ENCODE measurements around the gene AMOT.
"Not testable (repeated sequence)": the region's sequence is repeated elsewhere in the genome, so short reads cannot be mapped to it uniquely, and the experiment has no call there.

The AMOT gene

GRCh38 chrX:112867570-112867969 lies 26.9 kb upstream of the AMOT start:
- no peak overlapping the region for H3K27ac ChIP-seq (ENCODE audit: insufficient read depth in 1 of 2, low read depth in 1 of 2, low read length in 2 of 2, poor library complexity in 1 of 2, severe bottlenecking in 2 of 2)
- H3K9me3 ChIP-seq (ENCODE audit: control extremely low read depth in 1 of 5, control insufficient read depth in 4 of 5, insufficient read depth in 2 of 5, low read depth in 1 of 5, low read length in 4 of 5), result no peaks in the 10 kb centered on the region
- POLR2A ChIA-PET, result no interaction called here
- H3K4me3 ChIP-seq (ENCODE audit: control insufficient read depth in 1 of 7, extremely low read depth in 1 of 7, insufficient read depth in 4 of 7, low read depth in 2 of 7, low read length in 6 of 7), result no peak overlapping the region
- no peaks in the 10 kb centered on the region for H3K4me1 ChIP-seq (ENCODE audit: control extremely low read depth in 1 of 4, control insufficient read depth in 4 of 4, insufficient read depth in 4 of 4, low read length in 3 of 4)
- no peaks in the 10 kb centered on the region for H3K27me3 ChIP-seq (replicated peaks in 2 of 5; ENCODE audit: control insufficient read depth in 4 of 5, insufficient read depth in 5 of 5, low read length in 4 of 5)
- CTCF ChIA-PET, result no interaction called here
- 78% methylated on average over 1 of the region's 2 CpGs for WGBS (ENCODE audit: insufficient coverage)
- no peak for DNase-seq
- H3K36me3 ChIP-seq (ENCODE audit: control insufficient read depth in 4 of 4, insufficient read depth in 4 of 4, low read length in 3 of 4), result no peaks in the 10 kb centered on the region

DNA sequence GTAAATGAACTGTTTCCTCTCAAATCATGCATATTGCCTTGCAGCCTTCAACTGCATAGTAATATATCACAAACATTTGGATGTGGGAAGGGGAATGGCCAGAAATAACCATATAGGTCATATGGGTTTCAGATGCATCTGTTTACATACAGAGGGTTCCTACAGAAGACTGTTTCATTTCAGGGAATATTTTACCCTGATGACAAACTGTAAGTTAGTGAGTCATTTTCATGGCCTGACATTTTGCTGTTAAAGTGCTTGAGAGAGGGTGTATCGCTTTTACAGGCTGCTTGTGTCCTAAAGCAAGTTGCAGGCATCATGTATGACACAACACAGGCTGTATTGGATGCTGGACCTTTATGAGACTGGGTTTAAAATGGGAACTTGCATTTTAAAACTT lies 25.5 kb upstream of the AMOT start:
- H3K4me3 ChIP-seq (ENCODE audit: control insufficient read depth in 1 of 7, extremely low read depth in 1 of 7, insufficient read depth in 4 of 7, low read depth in 2 of 7, low read length in 6 of 7), result no peak overlapping the region
- no peaks in the 10 kb centered on the region for H3K4me1 ChIP-seq (ENCODE audit: control extremely low read depth in 1 of 4, control insufficient read depth in 4 of 4, insufficient read depth in 4 of 4, low read length in 3 of 4)
- DNase-seq, result no peak
- no peak overlapping the region for H3K27ac ChIP-seq (ENCODE audit: insufficient read depth in 1 of 2, low read depth in 1 of 2, low read length in 2 of 2, poor library complexity in 1 of 2, severe bottlenecking in 2 of 2)
- H3K9me3 ChIP-seq (ENCODE audit: control extremely low read depth in 1 of 5, control insufficient read depth in 4 of 5, insufficient read depth in 2 of 5, low read depth in 1 of 5, low read length in 4 of 5), result no peaks in the 10 kb centered on the region
- no CpG with 5 or more reads among the region's 1 CpG for WGBS (ENCODE audit: insufficient coverage)
- POLR2A ChIA-PET, result no interaction called here
- CTCF ChIA-PET, result interaction anchor here (1.2 kb wide), 1 partner anchor 1208 kb away, joined by 3 read pairs; no protein-coding TSS in a partner anchor
- H3K36me3 ChIP-seq (ENCODE audit: control insufficient read depth in 4 of 4, insufficient read depth in 4 of 4, low read length in 3 of 4), result no peaks in the 10 kb centered on the region
- no peaks in the 10 kb centered on the region for H3K27me3 ChIP-seq (replicated peaks in 2 of 5; ENCODE audit: control insufficient read depth in 4 of 5, insufficient read depth in 5 of 5, low read length in 4 of 5)

GRCh38 chrX:112865464-112866025 lies 24.9 kb upstream of the AMOT start:
- CTCF ChIA-PET, result interaction anchor here (1.2 kb wide), 1 partner anchor 1209 kb away, joined by 3 read pairs; no protein-coding TSS in a partner anchor
- 89% methylated on average over 1 of the region's 4 CpGs for WGBS (ENCODE audit: insufficient coverage)

GRCh38 chrX:112863850-112864249 lies 23.2 kb upstream of the AMOT start:
- WGBS (ENCODE audit: insufficient coverage), result 73% methylated on average over 1 of the region's 2 CpGs
- H3K36me3 ChIP-seq (ENCODE audit: control insufficient read depth in 4 of 4, insufficient read depth in 4 of 4, low read length in 3 of 4), result no peaks in the 10 kb centered on the region
- no peak overlapping the region for H3K27ac ChIP-seq (ENCODE audit: insufficient read depth in 1 of 2, low read depth in 1 of 2, low read length in 2 of 2, poor library complexity in 1 of 2, severe bottlenecking in 2 of 2)
- no peaks in the 10 kb centered on the region for H3K9me3 ChIP-seq (ENCODE audit: control extremely low read depth in 1 of 5, control insufficient read depth in 4 of 5, insufficient read depth in 2 of 5, low read depth in 1 of 5, low read length in 4 of 5)
- no peaks in the 10 kb centered on the region for H3K27me3 ChIP-seq (replicated peaks in 2 of 5; ENCODE audit: control insufficient read depth in 4 of 5, insufficient read depth in 5 of 5, low read length in 4 of 5)
- ChIA-PET CTCF (no interaction called here), POLR2A (no interaction called here)
- H3K4me3 ChIP-seq (ENCODE audit: control insufficient read depth in 1 of 7, extremely low read depth in 1 of 7, insufficient read depth in 4 of 7, low read depth in 2 of 7, low read length in 6 of 7), result no peak overlapping the region
- DNase-seq, result no peak
- H3K4me1 ChIP-seq (ENCODE audit: control extremely low read depth in 1 of 4, control insufficient read depth in 4 of 4, insufficient read depth in 4 of 4, low read length in 3 of 4), result no peaks in the 10 kb centered on the region

More at GRCh38 chrX:112865464-112866025, 24.9 kb upstream of the AMOT start:
- H3K27ac ChIP-seq (ENCODE audit: insufficient read depth in 1 of 2, low read depth in 1 of 2, low read length in 2 of 2, poor library complexity in 1 of 2, severe bottlenecking in 2 of 2), result no peak overlapping the region
- H3K9me3 ChIP-seq (ENCODE audit: control extremely low read depth in 1 of 5, control insufficient read depth in 4 of 5, insufficient read depth in 2 of 5, low read depth in 1 of 5, low read length in 4 of 5), result no peaks in the 10 kb centered on the region
- DNase-seq, result no peak
- no peaks in the 10 kb centered on the region for H3K27me3 ChIP-seq (replicated peaks in 2 of 5; ENCODE audit: control insufficient read depth in 4 of 5, insufficient read depth in 5 of 5, low read length in 4 of 5)
- H3K4me3 ChIP-seq (ENCODE audit: control insufficient read depth in 1 of 7, extremely low read depth in 1 of 7, insufficient read depth in 4 of 7, low read depth in 2 of 7, low read length in 6 of 7), result no peak overlapping the region
- POLR2A ChIA-PET, result no interaction called here
- no peaks in the 10 kb centered on the region for H3K4me1 ChIP-seq (ENCODE audit: control extremely low read depth in 1 of 4, control insufficient read depth in 4 of 4, insufficient read depth in 4 of 4, low read length in 3 of 4)
- H3K36me3 ChIP-seq (ENCODE audit: control insufficient read depth in 4 of 4, insufficient read depth in 4 of 4, low read length in 3 of 4), result no peaks in the 10 kb centered on the region

DNA sequence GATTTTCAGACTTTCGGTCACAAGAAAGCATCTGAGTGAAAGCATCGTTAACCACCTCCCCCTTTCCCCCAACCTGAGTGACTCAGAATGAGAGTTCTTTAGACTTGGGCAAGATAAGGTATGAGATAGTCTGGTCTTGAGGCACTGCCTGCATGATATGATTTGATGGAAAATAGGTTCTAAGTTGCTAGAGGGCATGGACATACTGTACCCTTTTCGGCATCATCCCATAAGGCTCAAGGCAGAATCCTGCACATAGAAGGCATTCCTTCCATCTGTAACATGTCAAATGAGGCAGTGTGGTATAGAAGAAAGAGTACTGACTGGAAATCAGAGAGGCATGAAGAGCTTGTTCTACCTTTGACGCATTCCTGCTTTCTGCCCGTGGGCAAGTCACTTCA lies 16.8 kb upstream of the AMOT start:
- no peaks in the 10 kb centered on the region for H3K4me1 ChIP-seq (ENCODE audit: control extremely low read depth in 1 of 4, control insufficient read depth in 4 of 4, insufficient read depth in 4 of 4, low read length in 3 of 4)
- CTCF ChIA-PET, result interaction anchor here (0.6 kb wide), 1 partner anchor 105 kb away, joined by 3 read pairs; no protein-coding TSS in a partner anchor
- no peaks in the 10 kb centered on the region for H3K36me3 ChIP-seq (ENCODE audit: control insufficient read depth in 4 of 4, insufficient read depth in 4 of 4, low read length in 3 of 4)
- POLR2A ChIA-PET, result no interaction called here
- no peak overlapping the region for H3K4me3 ChIP-seq (ENCODE audit: control insufficient read depth in 1 of 7, extremely low read depth in 1 of 7, insufficient read depth in 4 of 7, low read depth in 2 of 7, low read length in 6 of 7)
- 96% methylated on average over 3 of the region's 5 CpGs for WGBS (ENCODE audit: insufficient coverage)
- H3K27ac ChIP-seq (ENCODE audit: insufficient read depth in 1 of 2, low read depth in 1 of 2, low read length in 2 of 2, poor library complexity in 1 of 2, severe bottlenecking in 2 of 2), result no peak overlapping the region
- H3K27me3 ChIP-seq (replicated peaks in 2 of 5; ENCODE audit: control insufficient read depth in 4 of 5, insufficient read depth in 5 of 5, low read length in 4 of 5), result peaks cover 0 to 6% (median 0%) of the 10 kb centered on the region in 5 experiments
- DNase-seq, result no peak
- no peaks in the 10 kb centered on the region for H3K9me3 ChIP-seq (ENCODE audit: control extremely low read depth in 1 of 5, control insufficient read depth in 4 of 5, insufficient read depth in 2 of 5, low read depth in 1 of 5, low read length in 4 of 5)

DNA sequence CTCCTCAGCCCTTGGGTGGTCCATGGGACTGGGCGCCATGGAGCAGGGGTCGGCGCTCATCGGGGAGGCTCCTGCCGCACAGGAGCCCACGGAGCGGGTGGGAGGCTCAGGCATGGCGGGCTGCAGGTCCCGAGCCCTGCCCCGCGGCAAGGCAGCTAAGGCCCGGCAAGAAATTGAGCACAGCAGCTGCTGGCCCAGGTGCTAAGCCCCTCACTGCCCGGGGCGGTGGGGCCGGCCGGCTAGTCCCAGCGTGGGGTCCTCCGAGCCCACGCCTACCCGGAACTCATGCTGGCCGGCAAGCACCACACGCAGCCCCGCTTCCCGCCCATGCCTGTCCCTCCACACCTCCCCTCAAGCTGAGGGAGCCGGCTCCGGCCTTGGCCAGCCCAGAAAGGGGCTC lies 14.3 kb upstream of the AMOT start:
- POLR2A ChIA-PET; H3K27ac ChIP-seq (ENCODE audit: insufficient read depth in 1 of 2, low read depth in 1 of 2, low read length in 2 of 2, poor library complexity in 1 of 2, severe bottlenecking in 2 of 2); H3K4me3 ChIP-seq (ENCODE audit: control insufficient read depth in 1 of 7, extremely low read depth in 1 of 7, insufficient read depth in 4 of 7, low read depth in 2 of 7, low read length in 6 of 7); H3K4me1 ChIP-seq (ENCODE audit: control extremely low read depth in 1 of 4, control insufficient read depth in 4 of 4, insufficient read depth in 4 of 4, low read length in 3 of 4); H3K27me3 ChIP-seq (replicated peaks in 2 of 5; ENCODE audit: control insufficient read depth in 4 of 5, insufficient read depth in 5 of 5, low read length in 4 of 5); CTCF ChIA-PET; H3K36me3 ChIP-seq (ENCODE audit: control insufficient read depth in 4 of 4, insufficient read depth in 4 of 4, low read length in 3 of 4); DNase-seq; H3K9me3 ChIP-seq (ENCODE audit: control extremely low read depth in 1 of 5, control insufficient read depth in 4 of 5, insufficient read depth in 2 of 5, low read depth in 1 of 5, low read length in 4 of 5): not testable (repeated sequence)
- WGBS (ENCODE audit: insufficient coverage), result 94% methylated on average over 22 of the region's 26 CpGs

GRCh38 chrX:112852851-112853250 lies 12.2 kb upstream of the AMOT start:
- Histone ChIP-seq H3K27ac (ENCODE audit: insufficient read depth in 1 of 2, low read depth in 1 of 2, low read length in 2 of 2, poor library complexity in 1 of 2, severe bottlenecking in 2 of 2) (no peak overlapping the region), H3K36me3 (ENCODE audit: control insufficient read depth in 4 of 4, insufficient read depth in 4 of 4, low read length in 3 of 4) (no peaks in the 10 kb centered on the region), H3K4me3 (ENCODE audit: control insufficient read depth in 1 of 7, extremely low read depth in 1 of 7, insufficient read depth in 4 of 7, low read depth in 2 of 7, low read length in 6 of 7) (no peak overlapping the region), H3K9me3 (ENCODE audit: control extremely low read depth in 1 of 5, control insufficient read depth in 4 of 5, insufficient read depth in 2 of 5, low read depth in 1 of 5, low read length in 4 of 5) (no peaks in the 10 kb centered on the region), H3K4me1 (ENCODE audit: control extremely low read depth in 1 of 4, control insufficient read depth in 4 of 4, insufficient read depth in 4 of 4, low read length in 3 of 4) (peaks cover 0 to 4% (median 2%) of the 10 kb centered on the region in 4 experiments), H3K27me3 (replicated peaks in 2 of 5; ENCODE audit: control insufficient read depth in 4 of 5, insufficient read depth in 5 of 5, low read length in 4 of 5) (peaks cover 0 to 10% (median 0%) of the 10 kb centered on the region in 5 experiments)
- POLR2A ChIA-PET, result no interaction called here
- CTCF ChIA-PET, result no interaction called here
- DNase-seq, result no peak
- 62% methylated on average over 2 of the region's 3 CpGs for WGBS (ENCODE audit: insufficient coverage)
